Activated CD4-positive, CD25-positive, alpha-beta regulatory T cell treated with anti-CD3 and anti-CD28 coated beads, Interleukin-2, amount 50 U/mL, for 16 hours (primary cell): ENCODE measurements around the gene CBFB.
A peak's percentile ranks its signal among the peaks of the same experiment; 100 is the strongest.

Source experiments
- DNase-seq: peaks from one replicate; pipeline ENCODE4 v3.0.0-alpha.2; 2020; ENCODE audit warnings: low read depth, low spot score

CBFB gene

GRCh38 chr16:67016681-67017420, 12.1 kb upstream of the CBFB start:
- no peak for DNase-seq

- no peak for DNase-seq
Measured at GRCh38 chr16:67017421-67017750, 11.6 kb upstream of the CBFB start.

DNA sequence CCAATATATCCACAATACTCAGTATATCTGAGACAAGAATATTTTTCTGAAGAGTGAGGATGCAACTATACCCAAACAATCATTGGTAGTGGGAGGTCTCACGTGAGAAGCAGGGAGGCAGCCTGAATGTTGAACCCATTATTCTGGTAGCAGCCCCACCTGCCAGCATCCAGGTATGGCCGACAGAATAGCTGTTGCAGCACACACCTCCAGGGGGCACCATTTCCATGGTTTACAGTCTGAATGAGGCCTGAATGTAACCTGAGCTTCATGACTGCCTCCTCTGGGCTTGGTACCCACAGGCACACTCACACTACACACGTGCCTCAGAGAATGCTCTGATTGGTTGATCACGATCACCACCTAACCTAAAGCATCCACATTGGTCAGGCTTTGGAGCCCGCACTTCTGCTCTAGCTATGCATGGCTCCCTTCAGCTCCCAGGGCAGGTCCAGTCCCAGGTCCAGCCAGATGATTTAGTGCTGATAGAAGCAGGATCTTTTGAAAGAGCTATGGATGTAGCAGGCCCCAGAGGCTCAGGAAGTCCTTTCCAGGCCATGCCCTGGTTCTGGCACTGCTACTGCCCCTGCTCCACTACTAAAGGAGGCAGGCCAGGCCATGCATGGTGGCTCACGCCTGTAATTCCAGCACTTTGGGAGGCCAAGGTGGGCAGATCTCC, 11.0 kb upstream of the CBFB start:
- peak; percentile 70 for DNase-seq

- DNase-seq = no peak
Measured at GRCh38 chr16:67019171-67019570, 9.8 kb upstream of the CBFB start.

- no peak for DNase-seq
Measured at GRCh38 chr16:67021321-67021720, 7.6 kb upstream of the CBFB start.

DNA sequence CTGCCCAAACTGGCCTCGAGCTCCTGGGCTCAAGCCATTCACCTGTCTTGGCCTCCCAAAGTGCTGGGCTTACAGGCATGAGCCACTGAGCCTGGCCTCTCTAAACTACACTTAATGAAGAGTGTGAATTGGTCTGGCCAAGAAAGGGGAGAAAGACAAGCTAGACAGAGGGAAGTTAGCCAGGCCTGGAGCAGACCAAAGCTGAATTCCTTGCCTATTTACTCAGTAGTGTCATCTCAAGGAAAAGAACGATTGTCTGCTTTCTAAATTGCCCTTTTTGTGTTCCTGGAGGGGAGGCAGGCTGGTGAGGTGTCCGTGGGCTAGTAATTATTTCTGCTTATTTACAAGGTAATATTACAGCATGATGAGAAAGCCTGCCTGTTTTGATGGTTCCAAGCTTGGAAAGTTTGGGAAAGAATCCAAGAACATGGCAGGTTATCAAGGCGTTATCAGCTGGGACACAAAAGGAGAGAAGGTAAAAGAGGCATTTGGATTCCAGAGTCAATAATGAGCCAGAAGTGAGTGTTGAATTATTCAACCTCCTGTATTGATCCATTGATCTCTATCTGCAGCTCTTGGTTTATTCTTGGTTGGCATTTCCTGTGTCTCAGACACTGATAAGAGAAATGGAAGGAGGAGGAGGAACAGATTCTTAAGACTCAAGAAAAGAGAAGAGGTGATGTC, 6.3 kb upstream of the CBFB start:
- no peak for DNase-seq

DNA sequence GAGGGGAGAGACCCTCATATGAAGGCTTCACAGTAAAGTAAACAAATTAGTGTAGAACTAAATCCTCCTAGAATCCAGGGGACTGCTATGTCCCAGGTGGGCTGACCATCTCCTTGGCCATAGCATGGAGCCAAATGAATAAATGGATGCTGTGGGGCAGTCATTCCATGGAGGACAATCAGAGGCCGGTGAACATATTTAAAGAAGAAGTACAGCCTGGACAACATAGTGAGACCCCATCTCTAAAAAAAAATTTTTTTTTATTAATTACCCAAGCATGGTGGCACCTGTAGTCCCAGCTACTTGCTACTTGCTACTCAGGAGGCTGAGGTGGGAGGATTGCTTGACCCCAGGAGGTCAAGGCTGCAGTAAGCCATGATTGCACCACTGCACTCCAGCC, 5.3 kb upstream of the CBFB start:
- no peak for DNase-seq

DNA sequence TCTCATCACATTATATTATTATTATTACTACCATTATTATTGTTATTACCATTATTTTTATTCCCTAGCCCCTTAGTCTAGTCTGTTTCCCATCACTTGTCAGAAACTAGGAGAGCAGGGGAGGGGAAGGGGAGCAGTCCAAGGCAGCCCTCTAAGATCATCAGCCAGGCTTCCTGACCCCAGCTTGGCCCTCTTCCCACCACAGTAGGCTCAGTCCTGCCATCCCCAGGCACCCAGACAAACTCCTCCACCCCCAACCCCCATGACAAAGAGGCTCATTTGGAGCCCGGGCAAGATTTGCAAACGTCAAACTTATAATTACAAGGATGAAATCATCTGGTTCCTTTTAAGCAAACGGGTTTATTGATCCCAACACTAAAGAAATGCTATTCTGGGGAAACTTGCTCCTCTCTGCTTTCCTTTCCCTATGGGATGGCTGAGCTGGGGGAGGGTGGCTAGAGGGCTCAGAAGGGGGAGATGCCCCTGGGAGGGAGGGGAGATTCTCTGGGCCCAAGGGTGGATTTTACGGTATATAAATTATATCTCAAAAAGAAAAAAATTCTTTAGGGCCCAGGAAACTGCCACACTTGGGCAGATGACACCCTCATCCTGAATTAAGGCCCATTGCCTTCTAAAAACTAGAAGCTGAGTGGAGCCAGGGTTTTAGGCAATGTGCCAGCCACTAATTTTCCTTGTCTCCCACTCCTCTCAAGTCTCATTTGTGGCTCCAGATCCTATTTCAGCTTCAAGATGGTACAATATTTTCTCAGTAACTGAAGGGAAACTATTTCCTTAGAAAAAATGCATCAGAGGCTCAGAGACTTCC, 4.4 kb upstream of the CBFB start:
- no peak for DNase-seq

- no peak for DNase-seq
Measured at GRCh38 chr16:67025210-67025550, 3.8 kb upstream of the CBFB start.

- DNase-seq = no peak
Measured at GRCh38 chr16:67026570-67026969, 2.4 kb upstream of the CBFB start.

- no peak for DNase-seq
Measured at GRCh38 chr16:67027046-67027445, 1.9 kb upstream of the CBFB start.

GRCh38 chr16:67028167-67028695, 718 bp upstream of the CBFB start:
- no peak for DNase-seq

DNA sequence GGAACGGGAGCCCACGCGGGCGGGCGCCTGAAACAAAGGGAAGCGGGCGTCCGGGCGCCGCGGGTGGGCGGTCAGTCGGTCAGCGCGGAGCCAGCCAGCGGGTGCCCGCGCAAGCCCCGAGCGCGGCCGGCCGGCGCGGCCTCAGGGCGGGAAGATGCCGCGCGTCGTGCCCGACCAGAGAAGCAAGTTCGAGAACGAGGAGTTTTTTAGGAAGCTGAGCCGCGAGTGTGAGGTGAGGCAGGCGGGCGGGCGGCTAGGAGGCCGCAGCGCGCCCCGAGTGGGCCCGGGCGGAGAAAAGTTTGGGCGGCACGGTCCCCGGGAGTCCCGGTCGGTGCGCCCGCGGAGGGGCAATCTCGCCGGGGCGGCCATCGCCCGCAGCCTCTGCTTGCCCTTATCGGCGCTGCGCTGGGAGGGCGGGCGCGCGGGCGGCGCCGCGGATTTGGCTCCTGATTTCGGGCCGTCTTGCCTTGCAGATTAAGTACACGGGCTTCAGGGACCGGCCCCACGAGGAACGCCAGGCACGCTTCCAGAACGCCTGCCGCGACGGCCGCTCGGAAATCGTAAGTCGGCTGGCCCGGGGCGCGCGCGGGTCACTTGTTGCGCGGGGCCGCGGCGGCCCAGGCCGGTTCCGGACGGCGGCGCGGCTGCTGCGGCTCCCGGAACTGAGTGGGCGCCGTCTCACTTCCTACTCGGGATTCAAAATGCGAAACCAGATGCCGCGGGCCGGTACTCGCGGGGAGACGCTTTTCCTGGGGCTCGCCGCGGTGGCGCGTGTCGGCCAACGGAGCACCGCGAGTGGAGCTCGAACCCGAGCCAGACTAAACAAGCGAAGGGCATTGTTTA, 526 bp downstream of the CBFB start:
- peak; percentile 26 for DNase-seq

- DNase-seq = no peak
Measured at GRCh38 chr16:67030221-67030962, 1.4 kb downstream of the CBFB start.

DNA sequence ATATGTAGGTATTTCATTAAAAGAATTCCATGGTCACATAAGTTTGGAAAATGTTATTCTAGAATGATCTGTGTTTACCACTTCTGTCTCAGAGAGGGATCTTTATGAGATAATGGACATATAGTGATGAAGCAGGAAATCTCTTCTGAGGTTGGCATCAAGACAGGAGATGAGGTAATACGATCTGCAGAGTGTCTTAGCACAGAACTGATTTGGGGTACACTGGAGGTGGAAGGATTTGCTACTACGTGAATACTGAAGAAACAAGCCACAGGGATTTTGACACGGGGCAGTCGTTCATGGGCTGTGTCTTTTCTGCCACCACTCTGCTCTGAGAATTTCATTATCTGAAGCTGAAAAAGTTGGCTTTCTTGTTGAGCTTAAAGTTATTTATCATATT, 5.5 kb downstream of the CBFB start:
- DNase-seq = no peak

GRCh38 chr16:67035364-67035763, 6.4 kb downstream of the CBFB start:
- no peak for DNase-seq

GRCh38 chr16:67036323-67036741, 7.4 kb downstream of the CBFB start:
- no peak for DNase-seq

- no peak for DNase-seq
Measured at GRCh38 chr16:67039260-67040020, 10.5 kb downstream of the CBFB start.

GRCh38 chr16:67040166-67040565, 11.2 kb downstream of the CBFB start:
- DNase-seq = no peak

DNA sequence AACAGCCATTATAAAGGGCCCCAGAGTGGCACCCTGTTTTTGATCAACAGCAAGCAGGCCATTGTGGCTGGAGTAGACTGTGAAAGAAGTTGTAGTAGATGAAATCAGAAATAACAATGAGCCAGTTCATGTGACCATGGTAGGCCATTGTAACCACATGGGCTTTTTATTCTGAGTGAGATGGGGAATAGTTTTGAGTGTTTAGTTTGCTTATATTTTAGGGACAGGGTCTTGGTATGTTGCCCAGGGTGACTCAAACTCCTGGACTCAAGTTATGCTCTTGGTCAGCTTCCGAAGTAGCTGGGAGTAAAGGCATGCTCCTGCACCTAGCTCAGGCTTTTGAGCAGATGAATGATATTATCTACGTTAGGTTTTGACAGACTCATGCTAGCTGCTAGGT, 12.0 kb downstream of the CBFB start:
- DNase-seq = no peak
